Left cardiac atrium (tissue), 4 donors: ENCODE measurements around the gene LRMDA. TPM values are rescaled to one million over a fixed set of nuclear protein-coding genes. Genes with fewer than 3 reads are reported as not detected.
A peak's percentile ranks its signal among the peaks of the same experiment; 100 is the strongest.

Experiments
- ATAC-seq, 2 donors: fragments of 200-7000 bp; cut with Tn5 transposase; one replicate each; pipeline ENCODE4 v1.9.1; 2020; ENCODE audit warnings: mild to moderate bottlenecking in 2 of 2, moderate library complexity in 2 of 2
- DNase-seq: peaks from one replicate; pipeline ENCODE4 v3.0.0-alpha.2; 2020
- intact Hi-C, 2 donors: fragments of 100-400 bp; cut with DNase I; formaldehyde crosslinking; loops; one replicate each; pipeline versions ENCODE4 v1.14.1 to v1.15.1; 2022 to 2023
- total RNA-seq, 2 donors: library from RNA; stranded (reverse); fragmentation: NEBNext Ultra II Directional; extraction: Animal tissue kit (Norgen Biotek cat#: 25700); gene quantifications; one replicate each; pipeline ENCODE4 v1.2.1, GENCODE V29; 2021
- donor health status: DM: no; HTN: yes; CAD: no.
- donor health status: DM: no; HTN: yes; CAD: no; lungs with severe emphysema.
- donor health status: DM: yes; HTN: yes; CAD: no.
- donor health status: Dilated cardiomyopathy.

Gene LRMDA
- total RNA-seq, 2 donors from 2014 or later = 40.6 to 57.8 TPM

- intact Hi-C loops = no loop called here
- no peak for ATAC-seq
- no peak for DNase-seq
These were observed 446.5 kb downstream of the LRMDA start for GRCh38 chr10:75877877-75878276.

GRCh38 chr10:75878586-75878985, 447.2 kb downstream of the LRMDA start:
- intact Hi-C loops = no loop called here
- DNase-seq (no peak), ATAC-seq (no peak)

- DNase-seq = no peak
- no peak for ATAC-seq
- intact Hi-C loops = no loop called here
These were observed 448.8 kb downstream of the LRMDA start for GRCh38 chr10:75880031-75880775.

- ATAC-seq (no peak), DNase-seq (no peak)
- intact Hi-C loops = no loop called here
These were observed 452.0 kb downstream of the LRMDA start for GRCh38 chr10:75883081-75884072.

GRCh38 chr10:75884808-75885207, 453.4 kb downstream of the LRMDA start:
- DNase-seq (no peak), ATAC-seq (no peak)
- intact Hi-C loops = no loop called here

- DNase-seq (no peak), ATAC-seq (no peak)
- intact Hi-C loops = no loop called here
These were observed 455.9 kb downstream of the LRMDA start for GRCh38 chr10:75887369-75887768.

GRCh38 chr10:75887992-75888680, 456.7 kb downstream of the LRMDA start:
- ATAC-seq (no peak), DNase-seq (no peak)
- intact Hi-C loops = no loop called here

GRCh38 chr10:75889051-75889450, 457.6 kb downstream of the LRMDA start:
- no peak for DNase-seq
- intact Hi-C loops = no loop called here
- no peak for ATAC-seq

GRCh38 chr10:75894761-75895160, 463.3 kb downstream of the LRMDA start:
- DNase-seq = no peak
- ATAC-seq = no peak
- intact Hi-C loops = no loop called here

- DNase-seq = no peak
- intact Hi-C loops = no loop called here
- ATAC-seq = no peak
These were observed 463.8 kb downstream of the LRMDA start for GRCh38 chr10:75895259-75895658.

GRCh38 chr10:75899816-75900390, 468.5 kb downstream of the LRMDA start:
- intact Hi-C loops = no loop called here
- DNase-seq = no peak
- no peak for ATAC-seq

- intact Hi-C loops = no loop called here
- no peak for ATAC-seq
- no peak for DNase-seq
These were observed 471.4 kb downstream of the LRMDA start for GRCh38 chr10:75902816-75903215.

- peak in 1 of 2 donors; percentile 30 for ATAC-seq
- intact Hi-C loops = loop anchor here in 1 of 2 donors (5.0 kb wide), 1 partner anchor 502 kb away; the partner anchor contains the start of gene ZNF503
- no peak for DNase-seq
These were observed 473.3 kb downstream of the LRMDA start for GRCh38 chr10:75904499-75905283.

- no peak for ATAC-seq
- intact Hi-C loops = loop anchor here in 1 of 2 donors (5.0 kb wide), 1 partner anchor 503 kb away; the partner anchor contains the start of gene ZNF503
- no peak for DNase-seq
These were observed 474.1 kb downstream of the LRMDA start for GRCh38 chr10:75905490-75905889.

- no peak for ATAC-seq
- intact Hi-C loops = loop anchor here in 1 of 2 donors (10.0 kb wide), 1 partner anchor 495 kb away; no protein-coding TSS in a partner anchor
- no peak for DNase-seq
These were observed 478.6 kb downstream of the LRMDA start for GRCh38 chr10:75910032-75910431.

- ATAC-seq = no peak
- no peak for DNase-seq
- intact Hi-C loops = loop anchor here in 1 of 2 donors (10.0 kb wide), 1 partner anchor 497 kb away; no protein-coding TSS in a partner anchor
These were observed 480.0 kb downstream of the LRMDA start for GRCh38 chr10:75911426-75911825.

GRCh38 chr10:75916906-75917305, 485.5 kb downstream of the LRMDA start:
- no peak for DNase-seq
- intact Hi-C loops = loop anchor here in 1 of 2 donors (10.0 kb wide), 1 partner anchor 502 kb away; no protein-coding TSS in a partner anchor
- ATAC-seq = no peak

GRCh38 chr10:75919913-75920312, 488.5 kb downstream of the LRMDA start:
- no peak for DNase-seq
- ATAC-seq = peak; percentile 38 to 47
- intact Hi-C loops = loop anchor here in 1 of 2 donors (10.0 kb wide), 1 partner anchor 505 kb away; no protein-coding TSS in a partner anchor
